Mesendoderm (in vitro differentiated cells): ENCODE results near the gene PER3.
A peak's percentile ranks its signal among the peaks of the same experiment; 100 is the strongest.

ENCODE experiments used
- DNase-seq: peaks from one replicate; pipeline ENCODE4 v3.0.0; 2013
- H2AK5ac ChIP-seq: 2 replicates; pipeline ENCODE4 v1.6.1; 2013; ENCODE audit warnings: low read length, inconsistent platforms
- H2BK120ac ChIP-seq: 2 replicates; pipeline ENCODE4 v1.6.1; 2013; ENCODE audit warnings: low read depth, mild to moderate bottlenecking, low read length, moderate library complexity, mixed read lengths
- H2BK15ac ChIP-seq: replicated peaks from 2 replicates; pipeline ENCODE4 v1.6.1; 2013; ENCODE audit warnings: low read depth, mild to moderate bottlenecking, moderate library complexity
- H2BK5ac ChIP-seq: 2 replicates; pipeline ENCODE4 v1.6.1; 2013; ENCODE audit warnings: low read length, inconsistent platforms
- H3K18ac ChIP-seq: 2 replicates; pipeline ENCODE4 v1.6.1; 2013; ENCODE audit warnings: mild to moderate bottlenecking, low read length, mixed read lengths
- H3K23ac ChIP-seq: one replicate; pipeline ENCODE4 v1.6.1; 2013; ENCODE audit warnings: low read length
- H3K27ac ChIP-seq: 2 replicates; pipeline ENCODE4 v1.5.1; 2013; ENCODE audit warnings: low read depth, mild to moderate bottlenecking, inconsistent platforms, low read length, moderate library complexity
- H3K27me3 ChIP-seq: 2 replicates; pipeline ENCODE4 v1.6.1; 2013; ENCODE audit warnings: low read length, control low read depth, mild to moderate bottlenecking, inconsistent platforms; ENCODE audit not compliant: insufficient read depth, poor library complexity
- H3K36me3 ChIP-seq: 2 replicates; pipeline ENCODE4 v1.6.1; 2013; ENCODE audit warnings: low read length, inconsistent platforms; ENCODE audit not compliant: control insufficient read depth, insufficient read depth
- H3K4ac ChIP-seq: one replicate; pipeline ENCODE4 v1.6.1; 2013; ENCODE audit warnings: low read depth, mild to moderate bottlenecking, low read length, moderate library complexity
- H3K4me1 ChIP-seq: 2 replicates; pipeline ENCODE4 v1.6.1; 2013; ENCODE audit warnings: low read depth, low read length, inconsistent platforms; ENCODE audit not compliant: control insufficient read depth
- H3K4me2 ChIP-seq: 2 replicates; pipeline ENCODE4 v1.6.1; 2013; ENCODE audit warnings: low read length
- H3K4me3 ChIP-seq: 2 replicates; pipeline ENCODE4 v1.5.1; 2013; ENCODE audit warnings: mild to moderate bottlenecking, low read length
- H3K56ac ChIP-seq: one replicate; pipeline ENCODE4 v1.6.1; 2013; ENCODE audit warnings: low read length
- H3K79me1 ChIP-seq: 2 replicates; pipeline ENCODE4 v1.6.1; 2013; ENCODE audit warnings: low read length, inconsistent platforms
- H3K79me2 ChIP-seq: 2 replicates; pipeline ENCODE4 v1.6.1; 2013; ENCODE audit warnings: mild to moderate bottlenecking, low read length; ENCODE audit not compliant: control insufficient read depth, insufficient read depth
- H3K9ac ChIP-seq: 2 replicates; pipeline ENCODE4 v1.6.1; 2013; ENCODE audit warnings: low read length, inconsistent platforms
- H4K5ac ChIP-seq: one replicate; pipeline ENCODE4 v1.6.1; 2013; ENCODE audit warnings: low read length
- H4K8ac ChIP-seq: one replicate; pipeline ENCODE4 v1.6.1; 2013; ENCODE audit warnings: low read depth, mild to moderate bottlenecking, control low read depth, low read length, moderate library complexity
- WGBS: extraction: QIAGEN DNeasy Blood & Tissue Kit; methylation state at CpG from one replicate; pipeline ENCODE4 v1.1.7; 2013; ENCODE audit warnings: low lambda C conversion rate, missing lambda C conversion rate; ENCODE audit not compliant: insufficient coverage; ENCODE audit errors: extremely low coverage; 5-methylcytosine and 5-hydroxymethylcytosine counted together

The PER3 gene

DNA sequence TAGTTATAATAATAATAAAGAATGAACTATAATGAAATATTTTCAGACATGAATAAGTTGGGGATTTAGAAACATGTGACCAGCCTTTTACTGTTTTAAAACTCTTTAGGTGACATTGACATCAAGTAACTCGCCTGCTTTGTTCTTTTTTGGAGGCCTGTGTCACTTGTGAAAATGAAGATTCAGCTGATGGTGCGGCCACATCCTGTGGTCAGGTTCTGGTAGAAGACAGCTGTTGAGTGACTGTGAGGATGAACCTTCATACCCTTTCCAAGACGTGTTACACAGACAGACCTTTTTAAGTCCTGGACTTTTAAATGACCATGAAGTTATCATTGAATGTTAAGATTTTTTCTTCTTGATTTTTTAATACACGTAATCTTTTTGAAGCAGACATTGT lies 58.4 kb downstream of the PER3 start:
- Histone ChIP-seq H3K9ac (no peak overlapping the region), H2AK5ac (no peak overlapping the region), H2BK120ac (no peak overlapping the region), H3K18ac (no peak overlapping the region), H3K56ac (no peak overlapping the region), H3K36me3 (no peaks in the 10 kb centered on the region), H4K8ac (no peak overlapping the region), H3K4me1 (no peaks in the 10 kb centered on the region), H3K27me3 (no peaks in the 10 kb centered on the region), H4K5ac (no peak overlapping the region), H2BK15ac (no peak overlapping the region), H3K23ac (no peak overlapping the region), H3K4me3 (no peak overlapping the region), H3K4me2 (no peak overlapping the region), H3K4ac (no peak overlapping the region), H3K79me2 (no peaks in the 10 kb centered on the region), H3K79me1 (no peaks in the 10 kb centered on the region), H2BK5ac (no peak overlapping the region), H3K27ac (no peak overlapping the region)
- WGBS = no CpG with 5 or more reads among the region's 4 CpGs
- DNase-seq = no peak

DNA sequence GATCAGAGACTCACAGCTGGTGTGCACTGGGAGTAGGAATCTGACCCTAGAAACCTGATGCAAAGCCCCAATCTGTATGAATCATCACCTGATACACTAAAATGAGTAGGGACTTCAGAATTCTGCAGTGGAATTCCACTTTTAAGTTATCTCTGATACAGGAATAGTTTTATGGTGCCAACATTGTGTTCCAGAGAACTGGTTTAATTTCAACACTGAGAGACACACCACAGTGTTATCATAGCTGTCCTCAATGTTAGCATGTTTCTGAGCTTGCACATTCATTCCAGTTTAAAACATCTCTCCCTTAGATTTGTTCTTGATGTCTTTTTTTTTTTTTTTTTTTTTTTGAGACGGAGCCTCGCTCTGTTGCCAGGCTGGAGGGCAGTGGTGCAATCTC lies 61.7 kb downstream of the PER3 start:
- no CpG with 5 or more reads among the region's 2 CpGs for WGBS
- no peak overlapping the region for H2BK120ac ChIP-seq
- no peak overlapping the region for H3K4me2 ChIP-seq
- H3K27ac ChIP-seq = no peak overlapping the region
- no peak overlapping the region for H2AK5ac ChIP-seq
- H3K9ac ChIP-seq = no peak overlapping the region
- no peaks in the 10 kb centered on the region for H3K79me2 ChIP-seq
- no peak overlapping the region for H3K4ac ChIP-seq
- no peak overlapping the region for H3K23ac ChIP-seq
- H2BK15ac ChIP-seq = no peak overlapping the region
- no peak overlapping the region for H3K56ac ChIP-seq
- DNase-seq = no peak
- no peak overlapping the region for H4K8ac ChIP-seq
- H3K36me3 ChIP-seq = no peaks in the 10 kb centered on the region
- H3K18ac ChIP-seq = no peak overlapping the region
- no peaks in the 10 kb centered on the region for H3K79me1 ChIP-seq
- H3K27me3 ChIP-seq = no peaks in the 10 kb centered on the region
- no peak overlapping the region for H3K4me3 ChIP-seq
- no peak overlapping the region for H2BK5ac ChIP-seq
- no peak overlapping the region for H4K5ac ChIP-seq
- no peaks in the 10 kb centered on the region for H3K4me1 ChIP-seq

DNA sequence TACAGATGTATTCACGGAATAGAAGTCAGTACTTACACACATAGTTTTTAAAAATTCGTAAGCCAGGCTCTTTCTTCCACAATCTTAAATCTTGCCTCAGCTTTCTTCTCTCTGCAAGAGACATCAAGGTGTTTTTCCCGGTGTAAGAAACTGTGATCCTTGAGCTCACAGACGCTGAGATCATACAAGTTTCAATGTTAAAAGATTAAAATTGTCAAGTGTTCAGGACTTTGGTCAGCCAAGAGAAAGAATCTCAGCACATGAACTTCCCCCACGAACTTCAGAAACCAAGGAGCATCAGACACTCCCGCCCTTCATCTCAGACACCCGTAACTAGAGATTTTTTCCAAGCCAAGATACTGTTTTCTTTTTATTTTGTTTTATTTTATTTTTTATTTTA lies 62.6 kb downstream of the PER3 start:
- Histone ChIP-seq H2AK5ac (no peak overlapping the region), H3K27me3 (no peaks in the 10 kb centered on the region)

DNA sequence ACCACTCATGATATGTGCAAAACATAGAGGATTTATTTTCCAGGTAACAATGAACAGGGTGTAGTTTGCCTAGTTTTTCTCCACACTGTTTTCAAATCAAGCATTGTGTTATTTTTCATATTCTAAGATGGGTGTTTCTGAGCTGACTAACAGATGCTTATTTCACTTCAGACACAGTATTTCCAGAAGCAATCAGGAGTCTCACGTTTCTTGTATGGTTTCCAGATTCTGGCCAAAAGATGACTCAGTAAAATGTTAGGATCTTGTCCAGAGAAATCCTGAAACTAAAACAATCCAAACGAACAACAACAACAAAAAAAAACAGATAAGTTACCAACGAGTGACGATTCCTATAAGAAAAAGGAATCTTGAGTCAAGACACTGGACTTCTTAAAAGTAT lies 63.5 kb downstream of the PER3 start:
- H2BK5ac ChIP-seq = no peak overlapping the region
- H3K27ac ChIP-seq = no peak overlapping the region
- H3K9ac ChIP-seq = no peak overlapping the region
- H3K36me3 ChIP-seq = no peaks in the 10 kb centered on the region
- no CpG with 5 or more reads among the region's 4 CpGs for WGBS
- H3K79me2 ChIP-seq = no peaks in the 10 kb centered on the region
- no peak overlapping the region for H3K18ac ChIP-seq
- no peak overlapping the region for H3K4me3 ChIP-seq
- no peak overlapping the region for H4K5ac ChIP-seq
- H2AK5ac ChIP-seq = no peak overlapping the region
- no peak overlapping the region for H4K8ac ChIP-seq
- H3K27me3 ChIP-seq = no peaks in the 10 kb centered on the region
- H3K4me2 ChIP-seq = no peak overlapping the region
- no peak overlapping the region for H3K4ac ChIP-seq
- H3K4me1 ChIP-seq = peaks cover 2% of the 10 kb centered on the region
- H3K56ac ChIP-seq = no peak overlapping the region
- no peaks in the 10 kb centered on the region for H3K79me1 ChIP-seq
- no peak for DNase-seq
- no peak overlapping the region for H2BK15ac ChIP-seq
- H3K23ac ChIP-seq = no peak overlapping the region
- no peak overlapping the region for H2BK120ac ChIP-seq

More for the DNA sequence above, 62.6 kb downstream of the PER3 start:
- no peak overlapping the region for H3K18ac ChIP-seq
- no peak overlapping the region for H3K56ac ChIP-seq
- H2BK5ac ChIP-seq = no peak overlapping the region
- H3K23ac ChIP-seq = no peak overlapping the region
- no peak overlapping the region for H3K9ac ChIP-seq
- no peak overlapping the region for H4K8ac ChIP-seq
- no peaks in the 10 kb centered on the region for H3K79me1 ChIP-seq
- no peak overlapping the region for H3K4me3 ChIP-seq
- no peak overlapping the region for H3K27ac ChIP-seq
- no peak overlapping the region for H3K4me2 ChIP-seq
- no peak overlapping the region for H2BK15ac ChIP-seq
- H4K5ac ChIP-seq = no peak overlapping the region
- H3K36me3 ChIP-seq = no peaks in the 10 kb centered on the region
- H3K79me2 ChIP-seq = no peaks in the 10 kb centered on the region
- WGBS = no CpG with 5 or more reads among the region's 7 CpGs
- DNase-seq = no peak
- peaks cover 2% of the 10 kb centered on the region for H3K4me1 ChIP-seq
- no peak overlapping the region for H2BK120ac ChIP-seq
- H3K4ac ChIP-seq = no peak overlapping the region

DNA sequence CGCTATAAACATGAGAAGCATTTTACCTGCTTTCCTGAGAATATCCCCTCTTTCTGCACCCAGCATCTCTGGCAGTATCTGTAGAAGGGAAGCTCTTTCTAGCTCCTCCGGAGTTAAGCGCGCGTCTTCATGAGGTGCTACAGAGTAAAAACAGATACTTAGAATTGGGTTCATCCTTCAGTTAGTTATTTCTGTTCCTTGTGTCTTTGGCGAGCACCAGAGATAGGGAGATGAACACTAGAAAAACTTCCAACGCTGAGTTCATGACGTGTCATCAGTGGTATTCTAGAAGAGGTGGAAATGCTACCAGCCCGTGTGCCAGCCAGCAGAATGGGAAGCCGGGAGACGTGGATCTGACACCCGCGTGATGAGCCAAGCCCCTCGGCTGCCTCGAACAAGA lies 66.7 kb downstream of the PER3 start:
- no peak overlapping the region for H2AK5ac ChIP-seq
- H2BK15ac ChIP-seq = no peak overlapping the region
- H2BK120ac ChIP-seq = no peak overlapping the region
- H3K4ac ChIP-seq = no peak overlapping the region
- no peak overlapping the region for H4K5ac ChIP-seq
- no peaks in the 10 kb centered on the region for H3K27me3 ChIP-seq
- no peak overlapping the region for H3K9ac ChIP-seq
- H3K27ac ChIP-seq = no peak overlapping the region
- no peak overlapping the region for H4K8ac ChIP-seq
- peaks cover 8% of the 10 kb centered on the region for H3K4me1 ChIP-seq
- H3K23ac ChIP-seq = no peak overlapping the region
- WGBS = no CpG with 5 or more reads among the region's 15 CpGs
- no peaks in the 10 kb centered on the region for H3K36me3 ChIP-seq
- no peak overlapping the region for H3K4me2 ChIP-seq
- H2BK5ac ChIP-seq = no peak overlapping the region
- peak overlapping the region; percentile 6 for H3K56ac ChIP-seq
- no peak overlapping the region for H3K4me3 ChIP-seq
- no peaks in the 10 kb centered on the region for H3K79me2 ChIP-seq
- DNase-seq = no peak
- H3K79me1 ChIP-seq = no peaks in the 10 kb centered on the region
- no peak overlapping the region for H3K18ac ChIP-seq

DNA sequence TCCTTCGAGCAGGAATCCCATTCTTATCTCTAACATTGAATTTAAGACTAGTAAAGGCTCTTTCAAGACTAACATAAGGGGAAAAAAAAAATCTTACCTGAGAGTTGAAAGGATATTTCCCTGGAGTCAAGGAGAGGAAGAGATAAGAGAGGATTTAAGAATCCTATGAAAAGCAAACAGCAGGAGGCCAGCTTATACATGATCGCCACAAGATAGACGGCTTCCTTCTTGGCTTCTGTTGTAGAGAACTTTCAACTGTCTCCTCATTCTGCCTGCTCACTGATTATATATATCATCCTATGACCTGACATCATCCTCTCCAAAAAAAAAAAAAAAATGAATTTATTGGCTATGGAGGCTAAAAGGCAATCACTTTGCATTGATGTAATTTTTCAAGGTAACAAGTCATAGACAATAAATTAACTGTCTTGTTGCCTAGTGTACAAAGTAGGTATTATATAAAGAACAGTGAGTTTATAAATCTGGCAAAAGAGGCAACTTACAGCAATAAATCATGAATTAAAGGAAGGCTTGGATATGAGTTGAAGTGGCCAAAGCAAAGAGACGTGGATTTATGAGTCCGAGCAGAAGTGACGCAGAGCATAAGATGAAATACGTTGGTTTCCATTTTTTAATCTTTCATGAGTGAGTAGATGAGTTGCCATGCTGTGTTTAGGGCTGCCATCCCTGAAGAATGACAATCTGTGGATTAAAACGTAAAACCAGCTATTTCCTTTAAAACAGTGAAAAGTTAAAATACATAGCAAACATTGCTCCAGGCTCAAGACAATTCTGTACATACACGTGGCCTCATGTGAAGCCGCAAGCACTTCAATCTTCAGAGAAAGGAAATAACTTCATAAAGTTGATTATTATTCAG lies 69.0 kb downstream of the PER3 start, which contains the start of gene UTS2:
Gene UTS2 (minus strand): TSS at position 262 of the 880 bp plus-strand sequence. CDS start 62 bp downstream, at position 200.
- no peak within 1 kb of the TSS for H3K27ac ChIP-seq
- no peaks in the 10 kb centered on the region for H3K79me1 ChIP-seq
- no peak within 1 kb of the TSS for H4K8ac ChIP-seq
- no peak within 1 kb of the TSS for H3K23ac ChIP-seq
- no peak within 1 kb of the TSS for H2BK120ac ChIP-seq
- peak; percentile 95 for DNase-seq
- no CpG with 5 or more reads among the region's 10 CpGs for WGBS
- H3K36me3 ChIP-seq = no peaks in the 10 kb centered on the region
- H3K9ac ChIP-seq = no peak within 1 kb of the TSS
- no peak within 1 kb of the TSS for H4K5ac ChIP-seq
- no peak within 1 kb of the TSS for H3K4ac ChIP-seq
- peak within 1 kb of the TSS; percentile 3 for H2AK5ac ChIP-seq
- no peak within 1 kb of the TSS for H2BK15ac ChIP-seq
- no peak within 1 kb of the TSS for H3K4me3 ChIP-seq
- no peaks in the 10 kb centered on the region for H3K79me2 ChIP-seq
- H3K56ac ChIP-seq = peak within 1 kb of the TSS; percentile 57
- H3K27me3 ChIP-seq = no peaks in the 10 kb centered on the region
- H3K18ac ChIP-seq = peak within 1 kb of the TSS; percentile 13
- peaks cover 8% of the 10 kb centered on the region for H3K4me1 ChIP-seq
- H2BK5ac ChIP-seq = peak within 1 kb of the TSS; percentile 8
- no peak within 1 kb of the TSS for H3K4me2 ChIP-seq
